Peyer's patch (tissue), 4 donors: Measurements from ENCODE around the gene SLFN13.

Experiments used
- POLR2A ChIP-seq, 2 donors: fragments of 450-650 bp; IDR thresholded peaks; one replicate each; pipeline ENCODE4 v1.5.1; 2017; ENCODE audit warnings: antibody characterized with exemption in 2 of 2, mild to moderate bottlenecking in 2 of 2, moderate library complexity in 2 of 2
- TF ChIP-seq, protein P1 (sequence below), 6 experiments: fragments of 450-650 bp in 4 of 6; fragments of 200-600 bp in 2 of 6; sonication (generic) in 1 of 6; IDR thresholded peaks; one replicate each; pipeline ENCODE4 v1.5.1; 2017 to 2019; ENCODE audit warnings: antibody characterized with exemption in 6 of 6, mild to moderate bottlenecking in 3 of 6, moderate library complexity in 1 of 6

DNA sequence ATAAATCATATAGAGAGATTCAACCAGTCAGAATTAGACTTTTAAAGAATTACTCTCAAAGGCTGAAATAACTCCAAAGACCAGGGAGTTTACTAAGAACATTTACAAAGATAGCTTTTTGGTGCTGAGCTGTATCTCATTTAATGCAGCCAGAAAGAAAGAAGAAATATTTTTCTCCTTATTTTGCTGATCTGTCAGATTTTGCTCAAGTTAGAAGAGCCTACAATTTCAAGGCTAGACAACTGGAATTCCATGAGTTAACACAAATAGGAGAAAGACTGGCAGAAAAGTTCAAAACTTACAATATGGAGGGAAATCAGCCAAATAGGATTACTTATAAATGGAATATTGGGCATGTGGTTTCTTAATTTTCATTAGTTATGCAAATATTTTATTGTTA, 10.1 kb downstream of the SLFN13 start:
- TF ChIP-seq, protein P1, sequence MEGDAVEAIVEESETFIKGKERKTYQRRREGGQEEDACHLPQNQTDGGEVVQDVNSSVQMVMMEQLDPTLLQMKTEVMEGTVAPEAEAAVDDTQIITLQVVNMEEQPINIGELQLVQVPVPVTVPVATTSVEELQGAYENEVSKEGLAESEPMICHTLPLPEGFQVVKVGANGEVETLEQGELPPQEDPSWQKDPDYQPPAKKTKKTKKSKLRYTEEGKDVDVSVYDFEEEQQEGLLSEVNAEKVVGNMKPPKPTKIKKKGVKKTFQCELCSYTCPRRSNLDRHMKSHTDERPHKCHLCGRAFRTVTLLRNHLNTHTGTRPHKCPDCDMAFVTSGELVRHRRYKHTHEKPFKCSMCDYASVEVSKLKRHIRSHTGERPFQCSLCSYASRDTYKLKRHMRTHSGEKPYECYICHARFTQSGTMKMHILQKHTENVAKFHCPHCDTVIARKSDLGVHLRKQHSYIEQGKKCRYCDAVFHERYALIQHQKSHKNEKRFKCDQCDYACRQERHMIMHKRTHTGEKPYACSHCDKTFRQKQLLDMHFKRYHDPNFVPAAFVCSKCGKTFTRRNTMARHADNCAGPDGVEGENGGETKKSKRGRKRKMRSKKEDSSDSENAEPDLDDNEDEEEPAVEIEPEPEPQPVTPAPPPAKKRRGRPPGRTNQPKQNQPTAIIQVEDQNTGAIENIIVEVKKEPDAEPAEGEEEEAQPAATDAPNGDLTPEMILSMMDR (IDR thresholded peaks at IDR 0.05): no peak
- TF ChIP-seq POLR2A (IDR thresholded peaks at IDR 0.05): no peak
